Measurements from ENCODE around the gene VWCE.
"Not testable (repeated sequence)": the region's sequence is repeated elsewhere in the genome, so short reads cannot be mapped to it uniquely, and the experiment has no call there.

DNA sequence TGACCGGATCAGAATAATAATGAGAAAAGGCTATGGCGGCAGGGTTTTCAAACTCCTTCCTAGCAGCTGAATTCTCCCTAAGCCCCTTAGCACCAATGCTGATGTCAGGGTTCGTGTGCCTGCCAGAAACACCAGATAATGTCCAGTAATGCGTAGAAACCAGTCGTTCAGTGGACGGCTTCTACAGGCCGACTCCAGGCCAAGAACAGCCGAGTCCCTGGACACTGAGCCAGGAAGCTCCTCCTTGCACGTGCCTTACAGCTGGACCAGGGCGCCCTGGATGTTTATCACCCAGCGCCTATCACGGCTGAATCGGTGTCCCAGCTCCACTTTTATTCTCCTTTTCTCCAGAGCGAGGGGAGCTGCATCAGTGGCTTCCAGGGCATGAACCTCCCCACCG, 82.9 kb downstream of the VWCE start:
- TF ChIP-seq CTCF, POLR2A (IDR thresholded peaks at IDR 0.05): not testable (repeated sequence)

All from vagina (tissue), 2 donors.